Stimulated activated CD8-positive, alpha-beta memory T cell treated with anti-CD3 and anti-CD28 coated beads, Interleukin-4, amount 100 ng/mL, for 4 hours (primary cell): ENCODE data around the gene SIVA1.

Experiments used
- DNase-seq, 2 donors: peaks; one replicate each; pipeline ENCODE4 v3.0.0-alpha.2; 2020; ENCODE audit warnings: low read depth in 2 of 2, low spot score in 1 of 2

SIVA1 gene

GRCh38 chr14:104770851-104771272 is 17.9 kb downstream of the SIVA1 start:
- DNase-seq = no peak

- no peak for DNase-seq
Measured at GRCh38 chr14:104771374-104771773, 18.4 kb downstream of the SIVA1 start.

- no peak for DNase-seq
Measured at GRCh38 chr14:104771918-104772706, 19.2 kb downstream of the SIVA1 start.

- no peak for DNase-seq
Measured at GRCh38 chr14:104772707-104773504, 20.0 kb downstream of the SIVA1 start.

GRCh38 chr14:104773505-104774452 is 20.8 kb downstream of the SIVA1 start:
- DNase-seq = no peak

GRCh38 chr14:104774453-104775072 is 21.6 kb downstream of the SIVA1 start:
- DNase-seq = no peak

GRCh38 chr14:104775073-104775489 is 22.1 kb downstream of the SIVA1 start:
- DNase-seq = no peak

- no peak for DNase-seq
Measured at GRCh38 chr14:104776481-104776880, 23.5 kb downstream of the SIVA1 start.

GRCh38 chr14:104776961-104777807 is 24.2 kb downstream of the SIVA1 start:
- no peak for DNase-seq

GRCh38 chr14:104777808-104778249 is 24.9 kb downstream of the SIVA1 start:
- no peak for DNase-seq

GRCh38 chr14:104778694-104779331 is 25.9 kb downstream of the SIVA1 start:
- DNase-seq = no peak

GRCh38 chr14:104779776-104780512 is 27.0 kb downstream of the SIVA1 start:
- DNase-seq = no peak

- DNase-seq = no peak
Measured at GRCh38 chr14:104780513-104781030, 27.6 kb downstream of the SIVA1 start.

GRCh38 chr14:104781271-104782077 is 28.5 kb downstream of the SIVA1 start:
- no peak for DNase-seq

- DNase-seq = no peak
Measured at GRCh38 chr14:104782086-104782807, 29.3 kb downstream of the SIVA1 start.

GRCh38 chr14:104782808-104783139 is 29.8 kb downstream of the SIVA1 start:
- DNase-seq = no peak
